ENCODE data around the gene ADCY1.

Gene ADCY1

GRCh38 chr7:45588466-45588865, 14.3 kb downstream of the ADCY1 start:
- no peaks in the 10 kb centered on the region for H3K36me3 ChIP-seq (ENCODE audit: control insufficient read depth in 4 of 4, insufficient read depth in 4 of 4, low read length in 3 of 4)
- POLR2A ChIA-PET = no interaction called here
- no peak overlapping the region for H3K27ac ChIP-seq (ENCODE audit: insufficient read depth in 1 of 2, low read depth in 1 of 2, low read length in 2 of 2, poor library complexity in 1 of 2, severe bottlenecking in 2 of 2)
- WGBS (ENCODE audit: insufficient coverage) = 97% methylated on average over 5 of the region's 6 CpGs
- H3K27me3 ChIP-seq (replicated peaks in 2 of 5; ENCODE audit: control insufficient read depth in 4 of 5, insufficient read depth in 5 of 5, low read length in 4 of 5) = no peaks in the 10 kb centered on the region
- H3K4me3 ChIP-seq (ENCODE audit: control insufficient read depth in 1 of 7, extremely low read depth in 1 of 7, insufficient read depth in 4 of 7, low read depth in 2 of 7, low read length in 6 of 7) = no peak overlapping the region
- CTCF ChIA-PET = no interaction called here
- H3K9me3 ChIP-seq (ENCODE audit: control extremely low read depth in 1 of 5, control insufficient read depth in 4 of 5, insufficient read depth in 2 of 5, low read depth in 1 of 5, low read length in 4 of 5) = no peaks in the 10 kb centered on the region
- no peaks in the 10 kb centered on the region for H3K4me1 ChIP-seq (ENCODE audit: control extremely low read depth in 1 of 4, control insufficient read depth in 4 of 4, insufficient read depth in 4 of 4, low read length in 3 of 4)
- DNase-seq = no peak

GRCh38 chr7:45589061-45589460, 14.9 kb downstream of the ADCY1 start:
- no peak overlapping the region for H3K27ac ChIP-seq (ENCODE audit: insufficient read depth in 1 of 2, low read depth in 1 of 2, low read length in 2 of 2, poor library complexity in 1 of 2, severe bottlenecking in 2 of 2)
- no peak overlapping the region for H3K4me3 ChIP-seq (ENCODE audit: control insufficient read depth in 1 of 7, extremely low read depth in 1 of 7, insufficient read depth in 4 of 7, low read depth in 2 of 7, low read length in 6 of 7)
- WGBS (ENCODE audit: insufficient coverage) = 99% methylated on average over 9 of the region's 10 CpGs
- ChIA-PET POLR2A (no interaction called here), CTCF (no interaction called here)
- no peaks in the 10 kb centered on the region for H3K9me3 ChIP-seq (ENCODE audit: control extremely low read depth in 1 of 5, control insufficient read depth in 4 of 5, insufficient read depth in 2 of 5, low read depth in 1 of 5, low read length in 4 of 5)
- no peak for DNase-seq
- H3K36me3 ChIP-seq (ENCODE audit: control insufficient read depth in 4 of 4, insufficient read depth in 4 of 4, low read length in 3 of 4) = no peaks in the 10 kb centered on the region
- no peaks in the 10 kb centered on the region for H3K27me3 ChIP-seq (replicated peaks in 2 of 5; ENCODE audit: control insufficient read depth in 4 of 5, insufficient read depth in 5 of 5, low read length in 4 of 5)
- no peaks in the 10 kb centered on the region for H3K4me1 ChIP-seq (ENCODE audit: control extremely low read depth in 1 of 4, control insufficient read depth in 4 of 4, insufficient read depth in 4 of 4, low read length in 3 of 4)

GRCh38 chr7:45589915-45590678, 15.9 kb downstream of the ADCY1 start:
- Histone ChIP-seq H3K4me1 (ENCODE audit: control extremely low read depth in 1 of 4, control insufficient read depth in 4 of 4, insufficient read depth in 4 of 4, low read length in 3 of 4) (no peaks in the 10 kb centered on the region), H3K27ac (ENCODE audit: insufficient read depth in 1 of 2, low read depth in 1 of 2, low read length in 2 of 2, poor library complexity in 1 of 2, severe bottlenecking in 2 of 2) (no peak overlapping the region), H3K27me3 (replicated peaks in 2 of 5; ENCODE audit: control insufficient read depth in 4 of 5, insufficient read depth in 5 of 5, low read length in 4 of 5) (no peaks in the 10 kb centered on the region), H3K36me3 (ENCODE audit: control insufficient read depth in 4 of 4, insufficient read depth in 4 of 4, low read length in 3 of 4) (no peaks in the 10 kb centered on the region), H3K4me3 (ENCODE audit: control insufficient read depth in 1 of 7, extremely low read depth in 1 of 7, insufficient read depth in 4 of 7, low read depth in 2 of 7, low read length in 6 of 7) (no peak overlapping the region), H3K9me3 (ENCODE audit: control extremely low read depth in 1 of 5, control insufficient read depth in 4 of 5, insufficient read depth in 2 of 5, low read depth in 1 of 5, low read length in 4 of 5) (no peaks in the 10 kb centered on the region)
- WGBS (ENCODE audit: insufficient coverage) = 89% methylated on average over 12 of the region's 17 CpGs
- ChIA-PET POLR2A (no interaction called here), CTCF (no interaction called here)
- DNase-seq = no peak

DNA sequence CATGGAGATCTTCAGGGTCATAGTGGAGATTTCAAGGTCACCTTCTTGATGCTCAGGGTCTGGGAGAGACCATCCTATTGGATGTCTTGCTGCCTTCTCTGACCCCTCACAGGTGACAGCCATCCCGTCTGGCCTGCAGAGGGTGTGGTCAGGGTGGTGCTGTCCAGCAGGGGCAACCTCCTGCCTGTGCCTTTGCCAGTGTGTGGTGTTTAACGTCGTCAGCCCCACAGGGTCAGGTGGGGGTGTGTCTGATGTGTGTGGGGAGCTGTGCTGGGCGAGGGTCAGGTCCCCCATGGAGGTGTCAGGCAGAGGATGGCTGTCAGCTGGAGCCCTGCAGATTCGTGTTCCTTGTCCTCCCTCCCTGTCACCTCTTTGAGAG, 16.5 kb downstream of the ADCY1 start:
- ChIA-PET CTCF (no interaction called here), POLR2A (no interaction called here)
- H3K27ac ChIP-seq (ENCODE audit: insufficient read depth in 1 of 2, low read depth in 1 of 2, low read length in 2 of 2, poor library complexity in 1 of 2, severe bottlenecking in 2 of 2) = no peak overlapping the region
- DNase-seq = no peak
- no peaks in the 10 kb centered on the region for H3K4me1 ChIP-seq (ENCODE audit: control extremely low read depth in 1 of 4, control insufficient read depth in 4 of 4, insufficient read depth in 4 of 4, low read length in 3 of 4)
- no peaks in the 10 kb centered on the region for H3K36me3 ChIP-seq (ENCODE audit: control insufficient read depth in 4 of 4, insufficient read depth in 4 of 4, low read length in 3 of 4)
- H3K4me3 ChIP-seq (ENCODE audit: control insufficient read depth in 1 of 7, extremely low read depth in 1 of 7, insufficient read depth in 4 of 7, low read depth in 2 of 7, low read length in 6 of 7) = no peak overlapping the region
- no peaks in the 10 kb centered on the region for H3K27me3 ChIP-seq (replicated peaks in 2 of 5; ENCODE audit: control insufficient read depth in 4 of 5, insufficient read depth in 5 of 5, low read length in 4 of 5)
- H3K9me3 ChIP-seq (ENCODE audit: control extremely low read depth in 1 of 5, control insufficient read depth in 4 of 5, insufficient read depth in 2 of 5, low read depth in 1 of 5, low read length in 4 of 5) = no peaks in the 10 kb centered on the region
- 48% methylated on average over 5 of the region's 5 CpGs for WGBS (ENCODE audit: insufficient coverage)

DNA sequence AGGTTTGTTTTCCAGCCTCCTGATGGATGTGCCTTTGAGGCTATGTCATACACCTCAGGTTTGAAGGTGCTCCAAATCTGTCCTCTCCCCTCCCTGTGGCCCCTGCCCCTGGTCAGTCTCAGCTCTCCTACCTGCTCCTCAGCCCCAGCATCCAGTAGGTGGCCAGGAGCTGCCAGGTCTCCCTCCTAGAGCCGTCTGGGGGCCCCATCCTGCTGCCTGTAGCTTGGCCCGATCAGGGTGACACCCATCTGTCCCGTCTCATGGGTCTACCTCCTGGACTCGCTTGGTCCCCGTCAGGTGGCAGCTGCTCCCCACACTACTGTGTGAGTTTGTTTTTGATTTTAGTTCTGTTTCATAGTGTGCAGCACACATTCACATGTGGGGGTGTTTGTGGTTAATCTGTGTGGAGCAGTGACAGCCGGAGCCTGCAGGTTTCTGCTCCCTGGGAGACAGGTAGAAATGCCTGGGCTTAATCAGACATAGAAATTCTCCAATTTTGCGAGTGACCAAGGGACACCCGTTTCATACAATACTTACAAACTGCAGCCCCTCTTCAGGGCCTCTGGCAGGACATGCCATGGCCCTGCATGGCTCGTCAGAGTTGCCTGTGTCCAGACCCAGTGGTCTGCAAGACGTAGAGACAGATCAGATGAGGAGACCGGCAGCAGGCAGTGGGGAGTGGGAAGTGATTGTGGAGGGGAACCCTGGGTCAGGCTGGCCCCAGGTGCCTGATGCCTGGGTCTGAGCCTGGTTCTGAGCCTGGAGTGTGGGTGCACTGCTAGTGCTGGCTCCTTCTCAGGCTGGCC, 17.1 kb downstream of the ADCY1 start:
- H3K4me1 ChIP-seq (ENCODE audit: control extremely low read depth in 1 of 4, control insufficient read depth in 4 of 4, insufficient read depth in 4 of 4, low read length in 3 of 4) = no peaks in the 10 kb centered on the region
- H3K4me3 ChIP-seq (ENCODE audit: control insufficient read depth in 1 of 7, extremely low read depth in 1 of 7, insufficient read depth in 4 of 7, low read depth in 2 of 7, low read length in 6 of 7) = no peak overlapping the region
- ChIA-PET CTCF (no interaction called here), POLR2A (no interaction called here)
- WGBS (ENCODE audit: insufficient coverage) = 71% methylated on average over 2 of the region's 11 CpGs
- no peaks in the 10 kb centered on the region for H3K36me3 ChIP-seq (ENCODE audit: control insufficient read depth in 4 of 4, insufficient read depth in 4 of 4, low read length in 3 of 4)
- DNase-seq = no peak
- H3K27me3 ChIP-seq (replicated peaks in 2 of 5; ENCODE audit: control insufficient read depth in 4 of 5, insufficient read depth in 5 of 5, low read length in 4 of 5) = no peaks in the 10 kb centered on the region
- H3K9me3 ChIP-seq (ENCODE audit: control extremely low read depth in 1 of 5, control insufficient read depth in 4 of 5, insufficient read depth in 2 of 5, low read depth in 1 of 5, low read length in 4 of 5) = no peaks in the 10 kb centered on the region
- no peak overlapping the region for H3K27ac ChIP-seq (ENCODE audit: insufficient read depth in 1 of 2, low read depth in 1 of 2, low read length in 2 of 2, poor library complexity in 1 of 2, severe bottlenecking in 2 of 2)

DNA sequence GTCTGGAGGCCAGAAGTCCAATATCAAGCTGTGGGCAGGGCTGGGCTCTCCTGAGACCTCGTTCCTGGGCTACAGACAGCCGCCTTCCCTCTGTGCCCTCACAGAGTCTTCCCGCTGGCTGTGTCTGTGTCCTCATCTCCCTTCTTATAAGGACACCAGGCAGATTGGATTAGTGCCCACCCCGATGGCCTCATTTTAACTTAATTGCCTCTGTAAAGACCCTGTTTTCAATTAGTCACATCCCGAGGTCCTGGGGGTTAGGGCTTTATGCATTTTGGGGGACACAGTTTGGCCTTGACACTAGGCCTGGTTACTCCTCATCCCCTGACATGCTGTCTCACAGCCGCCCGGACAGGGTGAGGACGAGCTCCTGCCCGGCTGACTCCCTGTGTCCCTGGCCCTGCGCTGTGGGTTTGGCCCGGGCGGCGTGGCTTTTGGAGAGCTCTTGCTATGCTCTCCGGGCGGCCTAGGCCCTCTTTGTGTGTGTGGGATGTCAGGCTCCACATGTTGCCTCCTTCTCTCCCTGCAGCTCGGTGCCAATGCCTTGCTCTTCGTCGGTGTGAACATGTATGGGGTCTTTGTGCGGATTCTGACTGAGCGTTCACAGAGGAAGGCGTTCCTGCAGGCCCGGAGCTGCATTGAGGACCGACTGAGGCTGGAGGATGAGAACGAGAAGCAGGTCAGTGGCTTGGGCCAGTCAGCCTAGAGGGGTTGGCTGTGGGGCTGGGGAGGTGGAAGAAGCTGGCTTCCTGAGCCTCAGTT, 18.2 kb downstream of the ADCY1 start:
- no peak for DNase-seq
- Histone ChIP-seq H3K9me3 (ENCODE audit: control extremely low read depth in 1 of 5, control insufficient read depth in 4 of 5, insufficient read depth in 2 of 5, low read depth in 1 of 5, low read length in 4 of 5) (no peaks in the 10 kb centered on the region), H3K27me3 (replicated peaks in 2 of 5; ENCODE audit: control insufficient read depth in 4 of 5, insufficient read depth in 5 of 5, low read length in 4 of 5) (no peaks in the 10 kb centered on the region), H3K27ac (ENCODE audit: insufficient read depth in 1 of 2, low read depth in 1 of 2, low read length in 2 of 2, poor library complexity in 1 of 2, severe bottlenecking in 2 of 2) (no peak overlapping the region), H3K36me3 (ENCODE audit: control insufficient read depth in 4 of 4, insufficient read depth in 4 of 4, low read length in 3 of 4) (no peaks in the 10 kb centered on the region), H3K4me3 (ENCODE audit: control insufficient read depth in 1 of 7, extremely low read depth in 1 of 7, insufficient read depth in 4 of 7, low read depth in 2 of 7, low read length in 6 of 7) (no peak overlapping the region), H3K4me1 (ENCODE audit: control extremely low read depth in 1 of 4, control insufficient read depth in 4 of 4, insufficient read depth in 4 of 4, low read length in 3 of 4) (no peaks in the 10 kb centered on the region)
- 97% methylated on average over 18 of the region's 24 CpGs for WGBS (ENCODE audit: insufficient coverage)
- CTCF ChIA-PET = no interaction called here
- POLR2A ChIA-PET = no interaction called here

DNA sequence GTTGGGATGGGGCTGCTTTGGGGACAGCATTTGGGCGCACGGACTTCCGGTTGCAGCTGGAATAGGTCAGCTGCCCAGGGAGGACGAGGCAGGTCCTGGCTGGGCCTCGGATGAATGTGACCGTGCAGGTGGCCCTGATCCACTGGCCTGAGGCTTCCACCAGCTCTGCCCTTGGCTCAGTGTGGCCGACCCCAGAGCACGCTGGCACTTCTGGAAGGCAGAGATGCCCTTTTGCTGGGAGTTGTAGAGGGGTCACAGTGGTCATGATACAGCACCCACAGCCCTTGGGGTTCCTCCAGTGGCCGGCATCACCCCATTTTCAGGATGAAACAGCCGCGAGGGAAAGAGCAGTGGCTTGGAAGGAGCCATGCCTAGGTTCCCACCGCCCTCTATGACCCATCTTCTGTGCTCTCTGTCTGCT, 19.0 kb downstream of the ADCY1 start:
- CTCF ChIA-PET = no interaction called here

More for the DNA sequence above, 19.0 kb downstream of the ADCY1 start:
- Histone ChIP-seq H3K36me3 (ENCODE audit: control insufficient read depth in 4 of 4, insufficient read depth in 4 of 4, low read length in 3 of 4) (no peaks in the 10 kb centered on the region), H3K4me1 (ENCODE audit: control extremely low read depth in 1 of 4, control insufficient read depth in 4 of 4, insufficient read depth in 4 of 4, low read length in 3 of 4) (no peaks in the 10 kb centered on the region), H3K27me3 (replicated peaks in 2 of 5; ENCODE audit: control insufficient read depth in 4 of 5, insufficient read depth in 5 of 5, low read length in 4 of 5) (no peaks in the 10 kb centered on the region), H3K4me3 (ENCODE audit: control insufficient read depth in 1 of 7, extremely low read depth in 1 of 7, insufficient read depth in 4 of 7, low read depth in 2 of 7, low read length in 6 of 7) (no peak overlapping the region), H3K9me3 (ENCODE audit: control extremely low read depth in 1 of 5, control insufficient read depth in 4 of 5, insufficient read depth in 2 of 5, low read depth in 1 of 5, low read length in 4 of 5) (no peaks in the 10 kb centered on the region), H3K27ac (ENCODE audit: insufficient read depth in 1 of 2, low read depth in 1 of 2, low read length in 2 of 2, poor library complexity in 1 of 2, severe bottlenecking in 2 of 2) (no peak overlapping the region)
- POLR2A ChIA-PET = no interaction called here
- 94% methylated on average over 12 of the region's 12 CpGs for WGBS (ENCODE audit: insufficient coverage)
- DNase-seq = no peak
